Breast epithelium (tissue), 4 donors: ENCODE results near the gene CPB2. TPM values are rescaled to one million over a fixed set of nuclear protein-coding genes. Genes with fewer than 3 reads are reported as not detected.

Experiments
- DNase-seq, 2 donors: peaks; one replicate each; pipeline ENCODE4 v3.0.0-alpha.2; 2019; ENCODE audit warnings: low spot score in 2 of 2
- H3K27ac ChIP-seq, 2 donors: fragments of 200-600 bp; sonication (generic) in 1 of 2; one replicate each; pipeline ENCODE4 v1.5.1; 2016 to 2019; ENCODE audit warnings: mild to moderate bottlenecking in 1 of 2
- H3K27me3 ChIP-seq, 2 donors: fragments of 200-600 bp; sonication (generic) in 1 of 2; one replicate each; pipeline versions ENCODE4 v1.5.1 to v1.6.0; 2017 to 2019; ENCODE audit warnings: control low read depth in 1 of 2, mild to moderate bottlenecking in 1 of 2
- H3K36me3 ChIP-seq: fragments of 200-600 bp; one replicate; pipeline ENCODE4 v1.5.1; 2019
- H3K4me1 ChIP-seq, 2 donors: fragments of 200-600 bp; sonication (generic); one replicate each; pipeline ENCODE4 v1.5.1; 2016 to 2019; ENCODE audit warnings: control low read depth in 1 of 2
- H3K4me3 ChIP-seq, 3 donors: fragments of 200-600 bp; sonication (generic); 1 replicate in 2 of 3; 2 replicates in 1 of 3; pipeline ENCODE4 v1.5.1; 2016 to 2019; ENCODE audit warnings: mild to moderate bottlenecking in 3 of 3, moderate library complexity in 2 of 3
- H3K9me3 ChIP-seq, 2 donors: fragments of 200-600 bp; sonication (generic) in 1 of 2; one replicate each; pipeline ENCODE4 v1.5.1; 2016 to 2019; ENCODE audit warnings: control low read depth in 1 of 2
- CTCF ChIP-seq, 3 donors: fragments of 450-650 bp; IDR thresholded peaks; one replicate each; pipeline ENCODE4 v1.5.1; 2016 to 2017; ENCODE audit warnings: antibody characterized with exemption in 3 of 3, mild to moderate bottlenecking in 3 of 3, moderate library complexity in 3 of 3
- POLR2A ChIP-seq: fragments of 450-650 bp; IDR thresholded peaks from one replicate; pipeline ENCODE4 v1.6.1; 2016; ENCODE audit warnings: antibody characterized with exemption, mild to moderate bottlenecking, moderate library complexity
- POLR2AphosphoS5 ChIP-seq, 3 donors: sonication (generic); formaldehyde crosslinking; IDR thresholded peaks; one replicate each; pipeline ENCODE4 v1.6.1; 2017; ENCODE audit warnings: antibody characterized with exemption in 3 of 3
- intact Hi-C: fragments of 100-400 bp; cut with DNase I; formaldehyde crosslinking; loops from one replicate; pipeline ENCODE4 v1.15.1; 2023; ENCODE audit warnings: low total_unique reads
- total RNA-seq, 3 donors: library from RNA; depleted of rRNA; stranded (reverse); fragments of >200 nt; gene quantifications; one replicate each; pipeline ENCODE4 v1.1.0, GENCODE V29; 2016

Gene CPB2
- total RNA-seq, 3 donors from 2014 or later = not detected

GRCh38 chr13:46129124-46129523 lies 24.3 kb upstream of the CPB2 start:
- intact Hi-C loops = loop anchor here (10.0 kb wide), 1 partner anchor 1354 kb away; no protein-coding TSS in a partner anchor
- Histone ChIP-seq H3K9me3 (no peaks in the 10 kb centered on the region), H3K4me3 (no peak overlapping the region), H3K27me3 (no peaks in the 10 kb centered on the region), H3K27ac (no peak overlapping the region), H3K4me1 (no peaks in the 10 kb centered on the region), H3K36me3 (no peaks in the 10 kb centered on the region)
- DNase-seq = no peak
- TF ChIP-seq POLR2AphosphoS5 (IDR thresholded peaks at IDR 0.05) = no peak
- no peak for TF ChIP-seq CTCF (IDR thresholded peaks at IDR 0.05)
- no peak for TF ChIP-seq POLR2A

- Histone ChIP-seq H3K36me3 (no peaks in the 10 kb centered on the region), H3K9me3 (no peaks in the 10 kb centered on the region), H3K4me3 (no peak overlapping the region), H3K27me3 (no peaks in the 10 kb centered on the region), H3K4me1 (no peaks in the 10 kb centered on the region), H3K27ac (no peak overlapping the region)
- no peak for DNase-seq
- TF ChIP-seq POLR2A (no peak), POLR2AphosphoS5 (IDR thresholded peaks at IDR 0.05) (no peak), CTCF (IDR thresholded peaks at IDR 0.05) (no peak)
- intact Hi-C loops = loop anchor here (10.0 kb wide), 1 partner anchor 1353 kb away; no protein-coding TSS in a partner anchor
Observed at GRCh38 chr13:46127358-46128023, 22.7 kb upstream of the CPB2 start.

GRCh38 chr13:46126552-46127357 lies 21.9 kb upstream of the CPB2 start:
- no peaks in the 10 kb centered on the region for H3K4me1 ChIP-seq
- no peak overlapping the region for H3K27ac ChIP-seq
- H3K9me3 ChIP-seq = no peaks in the 10 kb centered on the region
- intact Hi-C loops = loop anchor here (10.0 kb wide), 1 partner anchor 1352 kb away; no protein-coding TSS in a partner anchor
- H3K27me3 ChIP-seq = no peaks in the 10 kb centered on the region
- no peaks in the 10 kb centered on the region for H3K36me3 ChIP-seq
- no peak overlapping the region for H3K4me3 ChIP-seq
- peak; percentile 46 to 73 for DNase-seq
- TF ChIP-seq CTCF (IDR thresholded peaks at IDR 0.05) (peak; percentile 39 to 79 (median 63)), POLR2A (no peak)

- Histone ChIP-seq H3K36me3 (no peaks in the 10 kb centered on the region), H3K4me3 (no peak overlapping the region), H3K27me3 (no peaks in the 10 kb centered on the region), H3K4me1 (no peaks in the 10 kb centered on the region), H3K9me3 (no peaks in the 10 kb centered on the region), H3K27ac (peak overlapping the region in 1 of 2 donors; percentile 21)
- no peak for DNase-seq
- TF ChIP-seq CTCF (IDR thresholded peaks at IDR 0.05) (no peak), POLR2A (no peak), POLR2AphosphoS5 (IDR thresholded peaks at IDR 0.05) (no peak)
- intact Hi-C loops = loop anchor here (10.0 kb wide), 1 partner anchor 1351 kb away; no protein-coding TSS in a partner anchor
Observed at GRCh38 chr13:46126056-46126455, 21.2 kb upstream of the CPB2 start.
